ENCODE data around the gene GFER. TPM values are rescaled to one million over a fixed set of nuclear protein-coding genes. Genes with fewer than 3 reads are reported as not detected.

GFER gene
- polyA plus RNA-seq, 3 donors, result 8.1 to 22.7 (median 22.4) TPM

- H3K4me2 ChIP-seq (replicated peaks; ENCODE audit: extremely low read depth, low read length, poor library complexity, severe bottlenecking), result no peak overlapping the region
- H3K27ac Mint-ChIP-seq, result no peak overlapping the region
- H3K36me3 ChIP-seq (replicated peaks in 1 of 2; ENCODE audit: control insufficient read depth in 1 of 2, insufficient read depth in 2 of 2, low read length in 2 of 2), result peaks cover 15 to 18% of the 10 kb centered on the region in 2 donors
- H3K27ac ChIP-seq (ENCODE audit: low read depth in 1 of 2, low read length in 2 of 2), result no peak overlapping the region
- H3K9me3 Mint-ChIP-seq, result no peaks in the 10 kb centered on the region
- intact Hi-C loops (cut with micrococcal nuclease), result loop anchor here in 1 of 2 donors (10.0 kb wide), 1 partner anchor 210 kb away; the partner anchor contains the start of gene TRAF7
- no peaks in the 10 kb centered on the region for H3K9me3 ChIP-seq (replicated peaks in 1 of 2; ENCODE audit: control insufficient read depth in 1 of 2, insufficient read depth in 1 of 2, low read length in 2 of 2)
- DNase-seq, result no peak
- H3K4me3 ChIP-seq (replicated peaks in 1 of 3; ENCODE audit: low read depth in 2 of 3, low read length in 3 of 3), result no peak overlapping the region
- H3K36me3 Mint-ChIP-seq, result peaks cover 13 to 20% of the 10 kb centered on the region in 2 donors
- TF ChIP-seq, protein P1, sequence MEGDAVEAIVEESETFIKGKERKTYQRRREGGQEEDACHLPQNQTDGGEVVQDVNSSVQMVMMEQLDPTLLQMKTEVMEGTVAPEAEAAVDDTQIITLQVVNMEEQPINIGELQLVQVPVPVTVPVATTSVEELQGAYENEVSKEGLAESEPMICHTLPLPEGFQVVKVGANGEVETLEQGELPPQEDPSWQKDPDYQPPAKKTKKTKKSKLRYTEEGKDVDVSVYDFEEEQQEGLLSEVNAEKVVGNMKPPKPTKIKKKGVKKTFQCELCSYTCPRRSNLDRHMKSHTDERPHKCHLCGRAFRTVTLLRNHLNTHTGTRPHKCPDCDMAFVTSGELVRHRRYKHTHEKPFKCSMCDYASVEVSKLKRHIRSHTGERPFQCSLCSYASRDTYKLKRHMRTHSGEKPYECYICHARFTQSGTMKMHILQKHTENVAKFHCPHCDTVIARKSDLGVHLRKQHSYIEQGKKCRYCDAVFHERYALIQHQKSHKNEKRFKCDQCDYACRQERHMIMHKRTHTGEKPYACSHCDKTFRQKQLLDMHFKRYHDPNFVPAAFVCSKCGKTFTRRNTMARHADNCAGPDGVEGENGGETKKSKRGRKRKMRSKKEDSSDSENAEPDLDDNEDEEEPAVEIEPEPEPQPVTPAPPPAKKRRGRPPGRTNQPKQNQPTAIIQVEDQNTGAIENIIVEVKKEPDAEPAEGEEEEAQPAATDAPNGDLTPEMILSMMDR (IDR thresholded peaks at IDR 0.05), result no peak
- H3K4me1 ChIP-seq (ENCODE audit: control insufficient read depth in 1 of 2, insufficient read depth in 2 of 2, low read length in 2 of 2), result peaks cover 36 to 44% of the 10 kb centered on the region in 2 donors
- H3K27me3 Mint-ChIP-seq (ENCODE audit: low read depth in 3 of 3), result peaks cover 1 to 3% (median 2%) of the 10 kb centered on the region in 3 donors
- H3K9ac ChIP-seq (ENCODE audit: insufficient read depth, low read length, poor library complexity, severe bottlenecking), result no peak overlapping the region
- peak overlapping the region in 1 of 2 donors; percentile 34 for H3K4me3 Mint-ChIP-seq
- H4K20me1 ChIP-seq (ENCODE audit: insufficient read depth, low read length), result peaks cover 25% of the 10 kb centered on the region
- no peak overlapping the region for H2AFZ ChIP-seq (ENCODE audit: insufficient read depth, low read depth, low read length, poor library complexity, severe bottlenecking)
- H3K27me3 ChIP-seq (ENCODE audit: control insufficient read depth in 2 of 2, insufficient read depth in 2 of 2, low read length in 2 of 2), result no peaks in the 10 kb centered on the region
- H3K4me1 Mint-ChIP-seq, result peaks cover 35% of the 10 kb centered on the region
- 88% methylated on average over 12 of the region's 21 CpGs for WGBS (ENCODE audit: insufficient coverage)
- peaks cover 34% of the 10 kb centered on the region for H3K79me2 ChIP-seq (ENCODE audit: insufficient read depth, low read length)
Observed at GRCh38 chr16:1944612-1945199, 39.3 kb upstream of the GFER start.

- Histone ChIP-seq H3K9me3 (replicated peaks in 1 of 2; ENCODE audit: control insufficient read depth in 1 of 2, insufficient read depth in 1 of 2, low read length in 2 of 2) (no peaks in the 10 kb centered on the region), H3K79me2 (ENCODE audit: insufficient read depth, low read length) (peaks cover 23% of the 10 kb centered on the region), H3K27ac (ENCODE audit: low read depth in 1 of 2, low read length in 2 of 2) (no peak overlapping the region), H3K9ac (ENCODE audit: insufficient read depth, low read length, poor library complexity, severe bottlenecking) (no peak overlapping the region), H3K4me2 (replicated peaks; ENCODE audit: extremely low read depth, low read length, poor library complexity, severe bottlenecking) (no peak overlapping the region), H3K4me3 (replicated peaks in 1 of 3; ENCODE audit: low read depth in 2 of 3, low read length in 3 of 3) (no peak overlapping the region), H2AFZ (ENCODE audit: insufficient read depth, low read depth, low read length, poor library complexity, severe bottlenecking) (no peak overlapping the region), H3K4me1 (ENCODE audit: control insufficient read depth in 1 of 2, insufficient read depth in 2 of 2, low read length in 2 of 2) (peaks cover 26 to 33% of the 10 kb centered on the region in 2 donors), H3K27me3 (ENCODE audit: control insufficient read depth in 2 of 2, insufficient read depth in 2 of 2, low read length in 2 of 2) (no peaks in the 10 kb centered on the region), H3K36me3 (replicated peaks in 1 of 2; ENCODE audit: control insufficient read depth in 1 of 2, insufficient read depth in 2 of 2, low read length in 2 of 2) (peaks cover 5 to 7% of the 10 kb centered on the region in 2 donors), H4K20me1 (ENCODE audit: insufficient read depth, low read length) (peaks cover 20% of the 10 kb centered on the region)
- Mint-ChIP-seq H3K4me1 (peaks cover 26% of the 10 kb centered on the region), H3K27ac (no peak overlapping the region), H3K27me3 (ENCODE audit: low read depth in 3 of 3) (peaks cover 1 to 2% (median 2%) of the 10 kb centered on the region in 3 donors), H3K9me3 (no peaks in the 10 kb centered on the region), H3K36me3 (peaks cover 6 to 9% of the 10 kb centered on the region in 2 donors), H3K4me3 (no peak overlapping the region)
- 82% methylated on average over 9 of the region's 19 CpGs for WGBS (ENCODE audit: insufficient coverage)
- intact Hi-C loops (cut with micrococcal nuclease), result loop anchor here in 1 of 2 donors (10.0 kb wide), 1 partner anchor 209 kb away; the partner anchor contains the start of gene TRAF7
- TF ChIP-seq, protein P1 (IDR thresholded peaks at IDR 0.05), result no peak
- DNase-seq, result no peak
Observed at GRCh38 chr16:1945559-1946391, 38.2 kb upstream of the GFER start.
